GM20000 (cell line): ENCODE results near the gene BRIP1.
"Not testable (repeated sequence)": the region's sequence is repeated elsewhere in the genome, so short reads cannot be mapped to it uniquely, and the experiment has no call there.

Source experiments
- DNase-seq: peaks from one replicate; pipeline ENCODE4 v3.0.0; 2012; ENCODE audit warnings: low spot score
- TF ChIP-seq, protein P1 (sequence below): IDR thresholded peaks from 2 replicates; pipeline ENCODE4 v1.5.1; 2012; ENCODE audit warnings: mild to moderate bottlenecking, control low read depth; ENCODE audit errors: extremely low read depth, missing control alignments

The BRIP1 gene

GRCh38 chr17:61726977-61727376 is 136.4 kb downstream of the BRIP1 start:
- TF ChIP-seq, protein P1, sequence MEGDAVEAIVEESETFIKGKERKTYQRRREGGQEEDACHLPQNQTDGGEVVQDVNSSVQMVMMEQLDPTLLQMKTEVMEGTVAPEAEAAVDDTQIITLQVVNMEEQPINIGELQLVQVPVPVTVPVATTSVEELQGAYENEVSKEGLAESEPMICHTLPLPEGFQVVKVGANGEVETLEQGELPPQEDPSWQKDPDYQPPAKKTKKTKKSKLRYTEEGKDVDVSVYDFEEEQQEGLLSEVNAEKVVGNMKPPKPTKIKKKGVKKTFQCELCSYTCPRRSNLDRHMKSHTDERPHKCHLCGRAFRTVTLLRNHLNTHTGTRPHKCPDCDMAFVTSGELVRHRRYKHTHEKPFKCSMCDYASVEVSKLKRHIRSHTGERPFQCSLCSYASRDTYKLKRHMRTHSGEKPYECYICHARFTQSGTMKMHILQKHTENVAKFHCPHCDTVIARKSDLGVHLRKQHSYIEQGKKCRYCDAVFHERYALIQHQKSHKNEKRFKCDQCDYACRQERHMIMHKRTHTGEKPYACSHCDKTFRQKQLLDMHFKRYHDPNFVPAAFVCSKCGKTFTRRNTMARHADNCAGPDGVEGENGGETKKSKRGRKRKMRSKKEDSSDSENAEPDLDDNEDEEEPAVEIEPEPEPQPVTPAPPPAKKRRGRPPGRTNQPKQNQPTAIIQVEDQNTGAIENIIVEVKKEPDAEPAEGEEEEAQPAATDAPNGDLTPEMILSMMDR = no peak

DNA sequence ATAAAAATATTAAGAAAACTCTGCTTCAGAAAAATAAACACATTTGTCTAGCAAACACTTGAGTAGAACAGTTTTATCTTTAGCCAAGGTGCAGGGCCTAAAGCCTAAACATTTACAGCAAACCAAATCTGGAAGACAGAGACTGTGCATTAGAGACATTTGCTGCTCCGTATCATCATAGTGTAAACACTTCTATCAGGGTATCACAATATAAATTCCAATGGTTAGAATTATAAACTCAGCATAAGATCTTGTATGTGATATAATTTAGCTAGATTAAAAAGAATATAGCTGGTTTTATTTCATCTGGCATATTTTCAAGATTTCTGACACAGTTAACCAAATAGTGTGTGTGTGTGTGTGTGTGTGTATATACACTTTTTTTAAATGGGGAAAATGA is 138.6 kb downstream of the BRIP1 start:
- no peak for DNase-seq
- TF ChIP-seq, protein P1 = no peak

More at GRCh38 chr17:61726977-61727376, 136.4 kb downstream of the BRIP1 start:
- DNase-seq = no peak

DNA sequence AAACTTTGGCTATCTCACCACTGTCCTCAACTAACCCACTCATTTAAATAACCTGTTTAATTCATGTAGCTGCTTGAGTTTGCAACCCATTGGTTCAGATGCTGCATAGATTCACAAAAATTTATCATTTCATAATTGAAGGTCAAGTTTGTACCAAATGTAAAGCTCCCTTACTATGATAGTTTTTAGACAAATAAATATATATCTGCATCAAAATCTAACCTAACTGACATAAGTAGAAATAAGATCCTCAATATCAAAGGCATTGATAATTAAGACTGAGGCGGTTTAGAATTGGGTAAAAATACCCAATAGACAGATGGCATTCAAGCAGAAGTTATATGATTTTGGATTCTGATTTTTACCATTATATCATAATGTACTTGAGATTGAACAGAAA is 139.4 kb downstream of the BRIP1 start:
- TF ChIP-seq, protein P1 = no peak
- no peak for DNase-seq

- TF ChIP-seq, protein P1 = no peak
- DNase-seq = no peak
Measured at GRCh38 chr17:61723183-61723582, 140.1 kb downstream of the BRIP1 start.

DNA sequence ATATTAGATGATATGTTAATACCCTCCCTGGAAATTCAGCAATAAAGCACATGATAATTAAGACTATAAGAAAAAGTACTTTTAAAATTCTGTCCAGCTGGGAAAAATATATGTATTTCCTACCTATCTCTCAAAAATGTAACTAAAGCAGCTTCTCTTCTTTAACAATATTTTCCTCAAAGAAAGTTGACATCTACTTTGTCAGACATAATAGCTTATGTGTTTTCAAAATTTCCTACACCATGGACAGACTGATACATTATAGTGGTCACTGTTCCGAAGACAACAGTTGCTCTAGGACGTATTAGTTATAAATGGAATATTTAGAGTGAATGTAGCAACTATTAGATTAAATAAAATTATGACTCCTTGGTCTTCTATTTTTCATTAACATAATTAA is 140.9 kb downstream of the BRIP1 start:
- TF ChIP-seq, protein P1 = no peak
- DNase-seq = no peak

DNA sequence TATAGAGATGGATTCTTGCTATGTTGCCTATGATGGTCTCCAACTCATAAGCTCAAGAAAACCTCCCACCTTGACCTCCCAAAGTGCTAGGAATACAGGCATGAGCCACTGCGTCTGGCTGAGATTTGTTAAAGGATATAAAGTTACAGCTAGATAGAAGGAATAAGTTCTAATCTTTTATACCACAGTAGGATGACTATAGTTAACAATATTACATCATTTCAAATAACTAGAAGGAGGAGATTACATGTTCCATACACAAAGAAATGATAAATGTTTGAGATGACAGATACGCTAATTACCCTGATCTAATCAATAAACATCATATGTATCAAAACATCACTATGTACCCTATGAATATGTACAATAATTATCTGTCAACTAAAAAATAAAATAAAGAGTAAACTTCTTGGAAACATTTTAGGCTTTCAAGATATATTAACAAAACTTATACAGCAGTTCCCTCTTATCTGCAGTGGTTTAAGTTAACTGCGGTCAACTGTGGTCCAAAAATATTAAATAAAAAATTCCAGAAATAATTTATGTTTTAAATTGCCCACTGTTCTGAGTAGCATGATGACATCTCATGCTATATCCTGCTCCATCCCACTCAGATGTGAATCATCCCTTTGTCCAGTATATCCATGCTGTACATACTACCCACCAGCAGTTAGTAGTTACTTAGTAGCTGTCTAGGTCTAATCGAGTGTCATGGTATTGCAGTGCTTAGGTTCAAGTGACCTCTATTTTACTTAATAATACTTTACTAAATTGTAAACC is 143.1 kb downstream of the BRIP1 start:
- TF ChIP-seq, protein P1 = no peak
- no peak for DNase-seq

- not testable (repeated sequence) for DNase-seq
Measured at GRCh38 chr17:61719220-61719619, 144.1 kb downstream of the BRIP1 start.

DNA sequence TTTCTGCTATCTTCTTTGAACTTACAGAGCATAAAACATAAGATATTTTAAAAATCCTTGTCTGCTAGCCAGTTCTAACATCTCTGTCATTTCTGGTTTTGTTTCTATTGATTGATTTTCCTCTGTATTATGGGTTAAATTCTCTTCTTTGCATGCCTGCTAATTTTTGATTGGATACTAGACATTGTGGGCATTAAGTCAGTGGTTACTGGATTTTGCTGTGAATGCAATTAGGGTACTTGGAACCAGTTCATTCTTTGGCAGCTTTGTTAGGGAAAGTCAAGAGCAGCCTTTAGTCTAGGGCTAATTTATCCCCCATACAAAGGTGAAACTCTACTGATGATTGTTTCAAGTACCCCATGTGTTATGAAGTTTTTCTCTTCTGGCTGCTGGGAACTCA is 145.3 kb downstream of the BRIP1 start:
- TF ChIP-seq, protein P1 = no peak
- no peak for DNase-seq
